Effector memory CD8-positive, alpha-beta T cell (primary cell): ENCODE measurements around the gene PDLIM4.

Experiments used
- ATAC-seq: fragments of 150-1000 bp; cut with Tn5 transposase; replicated peaks from 2 replicates; pipeline ENCODE4 v1.10.0; 2021; ENCODE audit warnings: mild to moderate bottlenecking, moderate library complexity
- DNase-seq, 3 experiments: peaks; one replicate each; pipeline ENCODE4 v3.0.0; 2021
- H3K27ac Mint-ChIP-seq, 2 donors: one replicate each; pipeline ENCODE4 v1.8.0; 2022; ENCODE audit warnings: mild to moderate bottlenecking in 2 of 2, mixed read lengths in 2 of 2, moderate library complexity in 2 of 2
- H3K27me3 Mint-ChIP-seq, 2 donors: one replicate each; pipeline ENCODE4 v1.8.0; 2022; ENCODE audit warnings: mixed read lengths in 2 of 2
- H3K36me3 Mint-ChIP-seq: one replicate; pipeline ENCODE4 v1.8.0; 2022; ENCODE audit warnings: mild to moderate bottlenecking, moderate library complexity, mixed read lengths; ENCODE audit not compliant: insufficient read depth
- H3K4me1 Mint-ChIP-seq, 2 donors: one replicate each; pipeline ENCODE4 v1.8.0; 2022; ENCODE audit warnings: low read depth in 2 of 2, mixed read lengths in 2 of 2
- H3K4me3 Mint-ChIP-seq, 2 donors: one replicate each; pipeline ENCODE4 v1.8.0; 2022; ENCODE audit warnings: mild to moderate bottlenecking in 2 of 2, mixed read lengths in 2 of 2, moderate library complexity in 2 of 2
- H3K9me3 Mint-ChIP-seq, 2 donors: one replicate each; pipeline ENCODE4 v1.8.0; 2022; ENCODE audit warnings: mixed read lengths in 2 of 2

PDLIM4 gene

DNA sequence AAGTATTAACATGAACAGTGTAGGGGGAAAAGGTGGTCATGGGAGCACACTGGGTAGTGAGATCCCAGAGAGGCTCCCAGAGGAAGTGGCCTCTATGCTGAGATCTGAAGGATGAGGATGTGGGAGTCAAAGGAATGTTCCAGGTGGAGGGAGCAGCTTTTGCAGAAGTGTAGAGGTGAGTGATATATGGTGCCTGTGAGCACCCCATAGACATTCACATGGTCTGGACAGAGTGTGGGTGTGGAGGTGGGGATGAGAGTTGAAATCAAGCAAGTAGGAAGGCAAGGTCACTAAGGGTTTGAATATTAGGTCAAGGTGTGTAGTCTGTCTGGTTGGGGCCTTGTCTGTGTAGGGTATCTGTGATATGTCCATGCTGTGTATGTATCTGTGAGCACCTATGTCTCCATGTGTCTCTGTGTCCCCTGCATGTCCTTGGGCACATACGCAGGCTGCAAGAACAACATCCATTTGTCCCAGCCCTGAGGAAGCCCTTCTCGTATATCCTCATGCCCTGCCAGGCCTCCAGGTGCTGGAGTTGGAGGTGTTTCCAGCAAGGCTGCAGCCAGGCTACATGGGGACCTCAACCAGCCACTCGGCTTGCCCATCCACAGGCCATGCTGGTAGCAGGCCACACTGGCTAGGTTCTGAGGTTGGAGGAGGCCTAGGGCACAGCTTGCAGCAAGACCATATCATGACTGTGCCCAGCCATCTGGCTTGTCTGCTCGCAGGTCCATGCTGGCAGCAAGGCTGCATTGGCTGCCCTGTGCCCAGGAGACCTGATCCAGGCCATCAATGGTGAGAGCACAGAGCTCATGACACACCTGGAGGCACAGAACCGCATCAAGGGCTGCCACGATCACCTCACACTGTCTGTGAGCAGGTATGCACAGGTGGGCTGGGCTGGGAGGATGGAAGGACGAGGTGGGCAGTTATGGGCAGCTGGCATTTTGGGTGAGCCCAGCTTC lies 4.7 kb downstream of the PDLIM4 start:
- H3K27me3 Mint-ChIP-seq, result peaks cover under 1 to 12% of the 10 kb centered on the region in 2 donors

DNA sequence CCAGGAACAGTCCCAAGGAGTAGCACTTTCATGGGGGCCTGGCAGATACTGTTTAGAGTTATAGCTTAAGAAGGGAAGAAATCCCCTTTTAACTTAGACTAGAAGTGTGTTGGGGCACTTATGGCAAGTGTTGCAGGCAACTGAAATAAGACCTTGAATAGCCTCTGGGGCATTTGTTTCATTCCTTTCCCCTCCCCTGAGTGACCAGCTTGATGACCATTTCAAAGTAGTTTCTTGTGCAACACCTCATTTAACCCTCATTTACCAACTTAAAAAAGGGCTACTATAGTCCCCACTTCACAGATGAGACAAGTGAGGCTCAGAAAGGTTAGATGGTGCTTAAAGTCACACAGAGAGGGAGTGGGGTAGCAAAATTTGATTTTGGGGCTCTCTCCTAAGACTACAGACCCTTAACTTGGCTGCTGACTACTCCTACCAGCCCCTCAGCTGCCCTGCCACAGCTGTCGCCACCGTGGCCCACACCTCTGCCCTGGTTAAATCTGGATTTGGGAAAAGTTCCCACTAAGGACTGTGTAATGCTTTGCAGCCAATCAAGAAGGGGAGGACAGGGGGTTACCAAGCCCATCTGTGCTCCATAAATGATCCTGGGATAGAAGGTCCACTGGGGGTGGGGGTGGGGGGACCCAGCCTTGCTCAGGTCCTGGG lies 5.5 kb downstream of the PDLIM4 start:
- no peaks in the 10 kb centered on the region for H3K4me1 Mint-ChIP-seq
- no peaks in the 10 kb centered on the region for H3K9me3 Mint-ChIP-seq
- H3K36me3 Mint-ChIP-seq, result no peaks in the 10 kb centered on the region
- no peak overlapping the region for H3K4me3 Mint-ChIP-seq
- DNase-seq (no peak), ATAC-seq (no peak)
- no peak overlapping the region for H3K27ac Mint-ChIP-seq
- peaks cover 0 to 9% of the 10 kb centered on the region in 2 donors for H3K27me3 Mint-ChIP-seq

More for the DNA sequence above, 4.7 kb downstream of the PDLIM4 start:
- H3K4me3 Mint-ChIP-seq, result no peak overlapping the region
- DNase-seq, result no peak
- H3K9me3 Mint-ChIP-seq, result no peaks in the 10 kb centered on the region
- ATAC-seq, result no peak
- H3K27ac Mint-ChIP-seq, result no peak overlapping the region
- no peaks in the 10 kb centered on the region for H3K36me3 Mint-ChIP-seq
- H3K4me1 Mint-ChIP-seq, result no peaks in the 10 kb centered on the region

DNA sequence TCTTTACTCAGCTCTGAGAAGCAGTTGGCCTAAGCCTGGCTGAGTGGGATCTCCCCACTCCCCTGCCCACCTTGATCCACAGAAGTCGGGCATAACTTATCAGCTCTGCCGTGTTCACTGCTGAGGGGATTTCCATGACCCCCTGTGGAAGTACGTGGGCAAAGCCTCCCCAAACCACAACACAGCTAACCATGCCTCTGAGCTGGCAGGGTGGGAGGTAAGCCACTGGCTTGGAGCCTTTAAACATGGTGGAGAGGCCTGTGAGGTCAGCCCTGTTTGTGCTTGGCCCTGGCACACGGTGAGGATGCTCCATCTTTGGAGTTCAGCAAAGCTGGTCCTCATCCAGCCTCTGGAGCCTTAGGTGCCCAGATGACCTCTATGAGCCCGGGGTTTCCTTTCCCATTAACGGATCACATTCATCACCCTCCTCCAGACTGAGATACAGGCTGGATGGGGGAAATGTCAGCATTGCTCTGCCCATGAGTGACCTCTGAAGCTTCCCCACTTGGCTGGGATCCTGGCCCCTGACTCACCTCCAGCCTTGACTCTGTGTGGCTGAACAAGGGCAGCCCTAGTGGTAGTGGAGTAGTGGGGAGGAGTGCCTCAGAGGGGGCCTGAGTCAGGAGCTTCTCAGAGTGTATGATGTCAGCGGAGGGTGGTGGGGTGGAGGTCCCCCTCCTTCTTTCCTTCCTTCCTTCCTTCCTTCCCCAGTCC lies 6.2 kb downstream of the PDLIM4 start:
- peaks cover 0 to 2% of the 10 kb centered on the region in 2 donors for H3K4me1 Mint-ChIP-seq
- no peak overlapping the region for H3K27ac Mint-ChIP-seq
- H3K4me3 Mint-ChIP-seq, result no peak overlapping the region
- no peaks in the 10 kb centered on the region for H3K9me3 Mint-ChIP-seq
- H3K36me3 Mint-ChIP-seq, result no peaks in the 10 kb centered on the region
- ATAC-seq (no peak), DNase-seq (no peak)
- peaks cover 0 to 2% of the 10 kb centered on the region in 2 donors for H3K27me3 Mint-ChIP-seq

DNA sequence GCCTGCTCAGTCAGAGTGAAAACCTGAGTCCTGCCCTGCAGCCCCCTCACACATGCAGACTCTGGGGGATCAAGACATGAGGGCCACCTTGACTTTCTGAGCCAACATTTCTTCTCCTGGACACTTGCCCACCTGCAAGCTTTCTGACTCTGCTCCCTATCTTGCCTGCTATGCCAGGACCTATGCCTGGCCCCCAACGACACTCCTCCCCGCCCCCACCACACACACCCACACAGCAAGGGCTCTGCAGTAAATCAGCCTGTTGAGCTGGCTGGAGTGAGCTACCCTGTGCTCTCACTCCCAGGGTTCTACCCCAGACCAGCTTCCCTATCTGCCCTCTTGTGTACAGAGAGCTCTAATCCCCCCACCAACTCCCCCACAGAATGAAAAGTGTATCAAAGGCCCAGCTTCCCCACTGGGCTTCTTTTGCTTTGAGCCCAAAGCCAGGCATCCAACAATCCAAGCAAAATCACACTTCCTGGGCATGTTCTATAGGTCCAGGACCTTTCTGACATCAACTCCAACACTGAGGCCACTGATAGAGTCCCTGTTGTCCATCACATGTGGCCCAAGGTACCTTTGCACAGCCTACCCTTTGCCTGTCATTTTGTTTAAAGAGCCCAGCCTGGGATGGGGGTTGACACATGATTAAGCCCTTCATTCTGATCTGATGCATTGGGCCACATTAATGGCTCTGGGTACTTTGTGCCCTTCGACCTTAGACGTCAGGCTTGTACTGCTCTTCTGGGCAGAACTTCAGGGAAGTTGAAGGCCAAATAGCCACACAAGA lies 7.2 kb downstream of the PDLIM4 start:
- Mint-ChIP-seq H3K27me3 (no peaks in the 10 kb centered on the region), H3K4me1 (peaks cover 0 to 2% of the 10 kb centered on the region in 2 donors), H3K36me3 (no peaks in the 10 kb centered on the region), H3K9me3 (no peaks in the 10 kb centered on the region), H3K4me3 (no peak overlapping the region), H3K27ac (no peak overlapping the region)
- no peak for DNase-seq
- no peak for ATAC-seq

DNA sequence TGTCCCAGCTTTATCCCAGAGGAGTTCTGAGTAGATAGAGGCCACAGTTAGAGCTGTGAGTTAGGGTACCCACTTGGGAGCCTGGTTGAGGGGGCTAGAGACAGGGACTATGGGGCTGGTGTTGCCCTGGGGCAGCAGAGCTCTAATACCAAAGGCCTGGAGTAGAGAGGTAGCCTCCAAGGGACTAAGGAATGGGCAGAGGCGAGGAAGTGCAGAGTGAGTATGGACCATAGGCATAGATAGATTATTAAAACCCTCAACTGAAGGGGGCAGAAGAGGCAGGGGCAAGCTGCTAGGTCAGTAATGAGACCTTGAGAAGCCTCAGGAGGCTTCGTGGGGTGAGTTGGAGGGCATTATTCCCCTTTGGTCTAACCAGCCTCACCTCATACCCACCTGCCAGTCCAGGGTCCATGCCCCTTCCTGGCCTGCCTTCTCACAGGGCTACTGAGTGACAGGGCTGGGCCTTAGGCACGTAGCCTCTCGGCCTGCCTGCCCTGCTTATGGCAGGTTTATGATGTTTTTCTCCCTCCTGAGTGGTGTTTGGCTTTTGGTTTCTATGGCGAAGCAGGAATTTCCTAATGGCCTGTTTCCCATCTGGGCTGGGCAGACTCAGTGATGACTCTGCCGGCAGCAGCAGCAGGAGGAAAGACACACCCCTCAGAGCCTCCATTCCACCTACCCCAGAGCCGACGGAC lies 8.0 kb downstream of the PDLIM4 start:
- no peaks in the 10 kb centered on the region for H3K9me3 Mint-ChIP-seq
- H3K4me1 Mint-ChIP-seq, result peaks cover 0 to 2% of the 10 kb centered on the region in 2 donors
- no peaks in the 10 kb centered on the region for H3K27me3 Mint-ChIP-seq
- H3K4me3 Mint-ChIP-seq, result no peak overlapping the region
- no peak for DNase-seq
- no peaks in the 10 kb centered on the region for H3K36me3 Mint-ChIP-seq
- no peak overlapping the region for H3K27ac Mint-ChIP-seq
- ATAC-seq, result no peak

DNA sequence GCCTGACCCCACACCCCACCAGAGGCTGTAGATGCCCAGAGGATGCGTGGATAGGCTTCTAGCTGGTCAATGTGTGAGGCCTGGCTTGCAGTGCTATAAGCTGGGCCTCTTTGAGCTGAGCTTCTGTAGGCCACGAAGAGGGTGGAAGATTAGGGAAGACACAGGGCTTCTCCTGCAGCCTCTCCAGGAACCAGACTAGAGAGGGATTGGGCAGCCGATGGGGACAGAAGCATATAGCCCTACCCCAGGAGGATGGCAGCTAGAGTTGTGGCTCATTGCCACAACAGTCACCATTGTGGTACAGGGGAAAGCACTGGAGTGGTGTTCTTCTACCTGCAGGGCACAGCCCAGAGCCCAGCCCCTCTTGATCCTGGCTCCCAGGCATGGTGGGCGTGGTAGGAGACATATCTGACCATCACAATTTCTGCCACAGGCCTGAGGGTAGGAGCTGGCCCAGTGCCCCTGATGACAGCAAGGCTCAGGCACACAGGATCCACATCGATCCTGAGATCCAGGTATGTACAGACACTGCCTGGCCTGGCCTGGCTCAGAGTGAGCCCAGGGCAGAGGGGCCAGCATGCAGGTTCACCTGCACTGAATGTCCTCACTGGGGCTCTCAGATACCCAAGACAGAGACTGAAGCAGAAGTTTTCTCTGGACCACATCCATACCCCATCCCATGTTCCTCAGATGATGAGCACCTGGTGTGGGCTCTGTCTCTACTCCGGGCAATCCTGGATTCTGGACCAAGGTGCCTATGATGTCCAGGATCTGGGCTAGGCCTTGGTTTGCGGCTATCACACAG lies 8.7 kb downstream of the PDLIM4 start:
- no peaks in the 10 kb centered on the region for H3K27me3 Mint-ChIP-seq
- DNase-seq, result no peak

DNA sequence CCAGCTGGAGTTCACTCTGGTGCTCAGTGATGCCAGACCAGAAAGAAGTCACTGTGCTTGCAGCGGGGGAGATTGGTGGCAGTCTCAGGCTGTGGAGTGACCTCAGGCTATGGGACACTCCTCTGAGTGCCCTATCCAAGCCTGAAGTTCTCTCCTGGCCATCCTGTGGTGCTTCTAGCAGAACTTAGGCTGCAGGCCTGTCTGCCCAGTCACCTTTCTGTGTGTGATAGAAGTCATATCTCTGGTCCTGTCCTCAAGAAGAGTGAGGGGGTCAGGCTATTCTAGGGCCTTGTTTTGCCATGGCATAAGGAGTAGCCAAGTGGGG lies 9.3 kb downstream of the PDLIM4 start:
- Mint-ChIP-seq H3K4me1 (peaks cover 0 to 6% of the 10 kb centered on the region in 2 donors), H3K27me3 (no peaks in the 10 kb centered on the region), H3K27ac (no peak overlapping the region), H3K36me3 (no peaks in the 10 kb centered on the region), H3K4me3 (no peak overlapping the region), H3K9me3 (no peaks in the 10 kb centered on the region)
- DNase-seq (no peak), ATAC-seq (no peak)

More for the DNA sequence above, 8.7 kb downstream of the PDLIM4 start:
- Mint-ChIP-seq H3K4me3 (no peak overlapping the region), H3K27ac (no peak overlapping the region), H3K36me3 (no peaks in the 10 kb centered on the region), H3K9me3 (no peaks in the 10 kb centered on the region), H3K4me1 (peaks cover 0 to 6% of the 10 kb centered on the region in 2 donors)
- ATAC-seq, result no peak

DNA sequence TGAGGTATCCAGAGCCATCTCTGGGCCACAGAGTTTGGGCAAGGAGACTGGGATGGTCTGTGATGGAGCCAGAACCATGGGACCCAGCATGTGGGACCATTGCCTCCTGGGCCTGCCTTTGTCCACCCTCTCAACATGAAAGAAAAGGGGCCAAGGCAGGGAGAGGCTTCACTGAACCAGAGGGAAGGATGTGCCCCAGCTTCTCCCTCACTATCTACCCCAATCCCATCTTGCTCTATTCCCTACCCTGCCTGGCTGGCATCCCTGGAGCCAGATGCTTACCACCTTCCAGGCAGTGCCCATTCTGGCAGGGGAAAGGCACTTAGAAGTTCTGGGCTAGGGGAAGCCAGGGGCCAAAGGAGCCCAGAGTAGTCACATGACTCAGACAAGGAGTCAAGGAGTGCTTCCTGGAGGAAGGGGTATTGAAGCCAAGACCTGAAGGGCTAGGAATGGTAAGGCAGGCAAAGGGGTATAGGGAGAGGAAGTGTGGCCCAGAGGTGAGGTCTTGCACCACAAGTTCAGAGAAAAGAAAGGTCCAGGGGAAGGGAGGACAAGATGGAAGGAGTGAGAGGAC lies 9.8 kb downstream of the PDLIM4 start:
- Mint-ChIP-seq H3K9me3 (no peaks in the 10 kb centered on the region), H3K27ac (no peak overlapping the region), H3K27me3 (peaks cover 0 to 4% of the 10 kb centered on the region in 2 donors), H3K4me1 (peaks cover 2 to 7% of the 10 kb centered on the region in 2 donors), H3K4me3 (no peak overlapping the region), H3K36me3 (no peaks in the 10 kb centered on the region)
- ATAC-seq, result no peak
- no peak for DNase-seq

DNA sequence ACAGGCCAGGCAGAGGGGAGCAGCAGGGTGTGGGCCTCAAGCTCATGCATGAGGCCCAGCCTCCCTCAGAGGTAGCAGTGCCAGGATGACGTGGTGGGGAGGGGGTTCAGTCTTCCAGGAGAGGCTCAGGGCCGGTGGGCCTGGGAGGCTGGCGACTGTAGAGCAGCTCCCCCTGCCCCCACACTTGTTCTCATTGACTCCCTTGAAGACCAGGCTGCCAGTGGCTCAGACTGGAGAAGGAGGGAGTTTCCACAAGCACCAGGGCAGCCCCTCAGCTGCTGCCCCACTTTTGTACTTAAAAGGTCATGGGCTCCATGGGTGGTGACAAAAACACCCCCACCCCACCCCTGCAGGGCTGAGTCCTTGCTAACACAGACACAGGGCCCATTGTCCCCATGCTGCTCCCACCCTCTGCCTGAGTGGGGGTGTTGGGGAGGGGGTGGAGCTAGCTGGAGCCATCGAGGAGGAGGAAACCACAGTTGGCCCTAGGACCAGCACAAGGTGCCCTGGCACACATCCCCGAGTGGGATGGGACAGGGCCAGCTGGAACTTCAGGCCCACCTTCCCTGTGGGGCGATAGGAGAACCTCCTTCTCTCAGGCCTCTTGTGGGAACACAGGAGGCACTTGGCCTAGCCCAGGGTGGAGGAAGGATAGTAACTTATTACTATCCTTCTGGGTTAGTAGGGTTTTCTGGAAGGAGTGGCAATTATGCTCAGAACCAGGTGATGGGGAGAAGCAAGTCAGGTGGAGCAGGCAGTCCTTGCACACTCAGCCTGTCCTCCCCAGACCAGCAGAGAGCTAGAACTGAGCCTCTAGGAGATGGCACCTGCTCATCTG lies 10.7 kb downstream of the PDLIM4 start:
- Mint-ChIP-seq H3K36me3 (no peaks in the 10 kb centered on the region), H3K4me3 (no peak overlapping the region), H3K4me1 (peaks cover 9 to 12% of the 10 kb centered on the region in 2 donors), H3K27me3 (peaks cover 0 to 13% of the 10 kb centered on the region in 2 donors), H3K9me3 (no peaks in the 10 kb centered on the region), H3K27ac (no peak overlapping the region)
- no peak for DNase-seq
- ATAC-seq, result no peak

DNA sequence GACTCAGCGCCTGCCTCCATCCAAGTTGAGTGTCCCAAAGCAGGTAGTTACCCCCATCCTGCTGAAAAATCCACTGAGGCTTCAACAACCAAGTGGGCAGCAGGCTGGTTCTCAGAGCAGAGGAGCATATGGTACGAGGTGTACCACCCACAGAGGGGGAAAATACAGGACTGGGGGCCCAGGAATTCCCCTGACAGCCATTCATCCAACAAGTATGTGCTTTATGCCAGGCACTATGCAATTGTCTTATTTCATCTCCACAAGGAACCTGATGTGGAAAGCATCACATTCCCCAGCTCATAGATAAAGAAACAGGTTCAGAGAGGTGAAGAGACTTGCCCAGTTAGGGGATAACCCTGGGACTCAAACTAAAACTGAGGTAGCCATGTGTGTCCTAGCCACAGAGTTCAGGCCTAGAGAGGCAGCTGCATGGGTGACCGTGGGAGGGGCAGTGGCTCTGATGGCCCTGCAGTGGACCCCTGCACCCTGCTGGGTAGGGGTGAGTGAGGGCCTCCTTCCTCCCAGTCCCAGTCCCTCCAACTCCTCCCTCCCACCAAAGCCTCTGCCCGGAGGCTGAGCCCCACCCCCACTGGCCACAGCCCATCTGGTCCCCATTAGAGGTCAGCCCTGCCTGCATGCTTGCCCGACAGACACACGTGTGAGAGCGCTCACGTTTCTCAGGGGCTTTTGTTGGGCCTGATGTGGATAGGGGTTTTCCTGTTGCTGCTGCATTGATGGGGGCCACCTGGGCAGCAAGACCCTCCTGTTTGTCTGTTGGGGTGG lies 11.5 kb downstream of the PDLIM4 start:
- Mint-ChIP-seq H3K36me3 (no peaks in the 10 kb centered on the region), H3K4me3 (no peak overlapping the region), H3K27ac (no peak overlapping the region), H3K27me3 (peaks cover 6 to 20% of the 10 kb centered on the region in 2 donors), H3K4me1 (peaks cover 9 to 12% of the 10 kb centered on the region in 2 donors), H3K9me3 (no peaks in the 10 kb centered on the region)
- ATAC-seq, result no peak
- no peak for DNase-seq
